Activated CD8-positive, alpha-beta T cell treated with anti-CD3 and anti-CD28 coated beads for 36 hours (primary cell): ENCODE measurements around the gene STOM. TPM values are rescaled to one million over a fixed set of nuclear protein-coding genes. Genes with fewer than 3 reads are reported as not detected.

Experiments
- ATAC-seq: fragments of 200-7000 bp; cut with Tn5 transposase; one replicate; pipeline ENCODE4 v1.10.0; 2021; ENCODE audit warnings: mild to moderate bottlenecking, moderate library complexity
- CTCF ChIA-PET: fragments of 350-600 bp; sonication (Branson Sonifier 250); formaldehyde crosslinking; loops from one replicate; lab custom pipeline; 2021; ENCODE audit warnings: antibody characterized with exemption; lab: Charles Lee
- POLR2A ChIA-PET: fragments of 350-600 bp; sonication (Branson Sonifier 250); formaldehyde crosslinking; loops from one replicate; lab custom pipeline; 2021; ENCODE audit warnings: antibody characterized with exemption; lab: Charles Lee
- DNase-seq: peaks from one replicate; pipeline ENCODE4 v3.0.0-alpha.2; 2020
- H3K27ac Mint-ChIP-seq: one replicate; pipeline ENCODE4 v1.8.0; 2021; ENCODE audit warnings: mild to moderate bottlenecking, mixed read lengths
- H3K27me3 Mint-ChIP-seq: one replicate; pipeline ENCODE4 v1.8.0; 2021; ENCODE audit warnings: mixed read lengths
- H3K36me3 Mint-ChIP-seq: one replicate; pipeline ENCODE4 v1.8.0; 2021; ENCODE audit warnings: low read depth, mixed read lengths
- H3K4me1 Mint-ChIP-seq: one replicate; pipeline ENCODE4 v1.8.0; 2021; ENCODE audit warnings: low read depth, mixed read lengths
- H3K4me3 Mint-ChIP-seq: one replicate; pipeline ENCODE4 v1.8.0; 2021; ENCODE audit warnings: mild to moderate bottlenecking, moderate library complexity, mixed read lengths
- H3K9me3 Mint-ChIP-seq: one replicate; pipeline ENCODE4 v1.8.0; 2021; ENCODE audit warnings: mixed read lengths
- intact Hi-C: fragments of 100-400 bp; cut with micrococcal nuclease; formaldehyde crosslinking; loops from one replicate; pipeline ENCODE4 v1.10.0; 2022
- total RNA-seq, 2 experiments: library from RNA; stranded (reverse); gene quantifications; one replicate each; pipeline ENCODE4 v1.2.3, GENCODE V29; 2021
- TF ChIP-seq, protein P1 (sequence below): fragments of 200-600 bp; IDR thresholded peaks from one replicate; pipeline ENCODE4 v1.8.0; 2022; ENCODE audit warnings: antibody characterized with exemption, mild to moderate bottlenecking

STOM gene
- total RNA-seq, 2 experiments from 2014 or later, result 31.7 to 32.5 TPM

DNA sequence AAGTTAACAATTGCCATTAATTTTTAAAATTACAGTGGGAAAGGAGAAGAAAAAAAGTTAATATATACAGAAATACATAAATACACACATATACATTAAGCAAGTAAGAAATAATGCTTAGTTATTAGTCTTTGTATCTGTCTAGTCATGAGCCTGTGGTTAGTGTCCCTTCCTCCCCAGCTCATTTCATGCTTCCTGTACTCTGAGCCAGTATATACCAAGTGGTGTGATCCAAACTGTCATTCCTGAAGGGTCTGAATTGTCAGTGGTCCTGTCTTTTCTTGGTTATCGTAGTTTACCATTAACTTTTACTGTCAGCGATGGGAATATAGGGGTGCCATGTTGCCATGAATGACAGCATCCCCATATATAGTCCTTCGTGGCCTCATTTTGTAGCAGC lies 24.2 kb upstream of the STOM start:
- DNase-seq (no peak), ATAC-seq (no peak)
- no peak overlapping the region for H3K27ac Mint-ChIP-seq
- H3K36me3 Mint-ChIP-seq, result no peaks in the 10 kb centered on the region
- H3K9me3 Mint-ChIP-seq, result no peaks in the 10 kb centered on the region
- TF ChIP-seq, protein P1, sequence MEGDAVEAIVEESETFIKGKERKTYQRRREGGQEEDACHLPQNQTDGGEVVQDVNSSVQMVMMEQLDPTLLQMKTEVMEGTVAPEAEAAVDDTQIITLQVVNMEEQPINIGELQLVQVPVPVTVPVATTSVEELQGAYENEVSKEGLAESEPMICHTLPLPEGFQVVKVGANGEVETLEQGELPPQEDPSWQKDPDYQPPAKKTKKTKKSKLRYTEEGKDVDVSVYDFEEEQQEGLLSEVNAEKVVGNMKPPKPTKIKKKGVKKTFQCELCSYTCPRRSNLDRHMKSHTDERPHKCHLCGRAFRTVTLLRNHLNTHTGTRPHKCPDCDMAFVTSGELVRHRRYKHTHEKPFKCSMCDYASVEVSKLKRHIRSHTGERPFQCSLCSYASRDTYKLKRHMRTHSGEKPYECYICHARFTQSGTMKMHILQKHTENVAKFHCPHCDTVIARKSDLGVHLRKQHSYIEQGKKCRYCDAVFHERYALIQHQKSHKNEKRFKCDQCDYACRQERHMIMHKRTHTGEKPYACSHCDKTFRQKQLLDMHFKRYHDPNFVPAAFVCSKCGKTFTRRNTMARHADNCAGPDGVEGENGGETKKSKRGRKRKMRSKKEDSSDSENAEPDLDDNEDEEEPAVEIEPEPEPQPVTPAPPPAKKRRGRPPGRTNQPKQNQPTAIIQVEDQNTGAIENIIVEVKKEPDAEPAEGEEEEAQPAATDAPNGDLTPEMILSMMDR, result no peak
- H3K27me3 Mint-ChIP-seq, result no peaks in the 10 kb centered on the region
- intact Hi-C loops, result no loop called here
- CTCF ChIA-PET, result interaction anchor here (1.2 to 22.2 kb wide), 4 partner anchors 11 to 104 kb away, joined by 3 to 378 read pairs (median 4); no protein-coding TSS in a partner anchor
- POLR2A ChIA-PET, result no interaction called here
- peaks cover 9% of the 10 kb centered on the region for H3K4me1 Mint-ChIP-seq
- H3K4me3 Mint-ChIP-seq, result no peak overlapping the region

DNA sequence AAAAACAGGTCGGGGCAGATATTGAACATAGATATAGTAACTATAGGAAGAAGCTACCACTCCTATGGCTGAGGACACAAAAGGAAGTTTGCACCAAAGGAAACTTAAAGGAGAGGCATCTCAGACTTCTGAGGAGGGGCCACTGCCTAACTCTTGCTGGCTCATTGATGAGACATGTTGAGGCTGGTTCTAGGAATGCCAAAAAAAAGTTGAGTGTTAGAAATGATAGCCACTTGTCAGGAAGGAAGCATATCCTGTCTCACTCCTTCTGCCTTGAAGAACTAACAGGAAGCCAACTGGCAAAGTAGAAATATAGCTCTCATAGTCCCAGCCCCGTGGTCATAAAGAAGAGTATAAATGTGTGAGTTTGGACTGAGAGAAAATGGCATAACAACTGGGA lies 23.3 kb upstream of the STOM start:
- TF ChIP-seq, protein P1, result no peak
- DNase-seq (no peak), ATAC-seq (no peak)
- Mint-ChIP-seq H3K27ac (no peak overlapping the region), H3K36me3 (no peaks in the 10 kb centered on the region), H3K4me3 (no peak overlapping the region), H3K4me1 (peaks cover 9% of the 10 kb centered on the region), H3K27me3 (no peaks in the 10 kb centered on the region), H3K9me3 (no peaks in the 10 kb centered on the region)
- intact Hi-C loops, result no loop called here
- POLR2A ChIA-PET, result interaction anchor here (0.6 kb wide), 1 partner anchor 116 kb away, joined by 3 read pairs; no protein-coding TSS in a partner anchor
- CTCF ChIA-PET, result interaction anchor here (0.9 to 22.2 kb wide), 6 partner anchors 10 to 115 kb away, joined by 3 to 378 read pairs (median 4); no protein-coding TSS in a partner anchor

DNA sequence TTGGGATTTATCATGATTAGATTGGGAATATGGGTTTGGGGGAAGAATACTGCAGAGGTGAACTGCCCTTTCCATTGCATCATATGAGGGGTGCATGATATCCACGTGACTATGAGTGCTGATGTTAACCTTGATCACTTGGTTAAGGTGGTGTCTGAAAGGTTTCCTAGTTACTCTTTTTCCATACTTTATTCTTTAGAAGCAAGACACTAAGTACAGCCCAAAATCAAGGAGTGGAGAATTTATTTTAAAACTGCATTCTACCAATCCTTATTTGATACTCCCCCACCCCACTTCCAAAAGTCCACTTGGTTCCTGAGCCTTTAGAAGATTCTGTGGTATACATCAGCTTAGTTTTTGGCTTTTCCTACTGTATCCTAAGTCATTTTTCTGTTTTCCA lies 20.3 kb upstream of the STOM start:
- TF ChIP-seq, protein P1, result no peak
- no peak overlapping the region for H3K4me3 Mint-ChIP-seq
- DNase-seq (no peak), ATAC-seq (no peak)
- H3K9me3 Mint-ChIP-seq, result no peaks in the 10 kb centered on the region
- CTCF ChIA-PET, result interaction anchor here (1.8 to 22.2 kb wide), 2 partner anchors 9 to 73 kb away, joined by 5 to 378 read pairs; no protein-coding TSS in a partner anchor
- POLR2A ChIA-PET, result interaction anchor here (0.6 kb wide), 1 partner anchor 17 kb away, joined by 3 read pairs; no protein-coding TSS in a partner anchor
- H3K27me3 Mint-ChIP-seq, result no peaks in the 10 kb centered on the region
- H3K27ac Mint-ChIP-seq, result no peak overlapping the region
- H3K4me1 Mint-ChIP-seq, result peaks cover 7% of the 10 kb centered on the region
- intact Hi-C loops, result no loop called here
- H3K36me3 Mint-ChIP-seq, result no peaks in the 10 kb centered on the region

DNA sequence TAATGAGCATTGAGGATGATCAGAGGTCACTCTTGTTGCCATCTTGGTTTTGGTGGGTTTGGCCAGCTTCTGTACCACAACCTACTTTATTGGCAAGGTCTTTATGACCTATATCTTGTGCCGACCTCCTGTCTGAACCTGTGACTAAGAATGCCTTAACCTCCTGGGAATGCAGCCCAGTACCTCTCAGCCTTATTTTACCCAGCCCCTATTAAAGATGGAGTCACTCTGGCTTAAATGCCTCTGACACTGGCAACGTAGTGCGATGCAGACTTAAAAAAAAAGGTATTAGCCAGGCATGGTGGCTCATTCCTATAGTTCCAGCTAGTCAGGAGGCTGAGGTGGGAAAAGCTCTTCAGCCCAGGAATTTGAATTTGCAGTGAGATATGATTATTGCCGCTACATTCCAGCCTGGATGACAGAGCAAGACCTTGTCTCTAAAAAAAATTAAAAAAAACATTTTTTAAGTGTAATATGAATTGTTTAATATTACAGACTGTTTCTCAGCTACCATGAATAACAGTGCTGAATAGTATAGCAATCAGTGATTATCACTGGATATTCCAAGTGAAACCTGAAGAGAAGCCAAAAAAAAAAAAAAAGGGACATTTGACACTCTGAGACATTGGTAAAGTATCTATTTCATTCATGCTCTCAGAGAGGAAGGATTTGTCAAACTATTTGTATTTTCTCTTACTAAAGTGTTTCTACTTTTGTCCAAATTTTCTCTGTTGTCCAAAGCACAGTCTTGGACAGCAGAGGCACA lies 18.3 kb upstream of the STOM start:
- intact Hi-C loops, result no loop called here
- POLR2A ChIA-PET, result interaction anchor here (1.0 kb wide), 1 partner anchor 120 kb away, joined by 3 read pairs; no protein-coding TSS in a partner anchor

More for the DNA sequence above, 18.3 kb upstream of the STOM start:
- Mint-ChIP-seq H3K9me3 (no peaks in the 10 kb centered on the region), H3K27ac (no peak overlapping the region), H3K27me3 (no peaks in the 10 kb centered on the region), H3K4me1 (peaks cover 4% of the 10 kb centered on the region), H3K36me3 (no peaks in the 10 kb centered on the region), H3K4me3 (no peak overlapping the region)
- DNase-seq (no peak), ATAC-seq (no peak)
- TF ChIP-seq, protein P1, result no peak
- CTCF ChIA-PET, result interaction anchor here (0.8 to 1.6 kb wide), 3 partner anchors 11 to 68 kb away, joined by 3 to 8 read pairs (median 5); no protein-coding TSS in a partner anchor
